GM18870 (cell line): ENCODE results near the gene SND1.

Experiments used
- ATAC-seq: cut with Tn5 transposase; IDR thresholded peaks from one replicate; pipeline ENCODE4 v1.9.1; 2021; ENCODE audit warnings: moderate library complexity; ENCODE audit not compliant: unreplicated experiment

The SND1 gene

DNA sequence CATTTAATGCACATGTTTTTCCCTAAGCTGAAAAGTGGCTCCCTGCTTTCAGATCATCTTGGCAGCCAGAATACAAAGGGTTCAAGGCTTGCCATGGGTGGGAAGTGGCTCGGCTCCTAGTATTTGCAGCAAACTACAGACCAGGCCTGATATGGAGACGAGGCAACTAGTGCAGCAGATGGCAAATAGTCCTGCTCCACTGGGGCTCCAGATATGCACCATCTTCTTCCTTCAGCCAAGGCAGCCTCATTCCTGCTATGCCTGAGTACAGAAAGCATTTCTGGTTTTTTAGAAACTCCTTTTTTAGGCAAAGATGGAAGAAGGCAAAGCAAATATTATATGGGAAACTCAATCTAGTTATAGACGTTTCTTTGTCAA lies 355.3 kb downstream of the SND1 start:
- no peak for ATAC-seq

GRCh38 chr7:128008141-128008540 lies 356.1 kb downstream of the SND1 start:
- no peak for ATAC-seq

- ATAC-seq = no peak
Observed at GRCh38 chr7:128008744-128009143, 356.8 kb downstream of the SND1 start.

GRCh38 chr7:128010391-128011127 lies 358.6 kb downstream of the SND1 start:
- ATAC-seq = no peak

DNA sequence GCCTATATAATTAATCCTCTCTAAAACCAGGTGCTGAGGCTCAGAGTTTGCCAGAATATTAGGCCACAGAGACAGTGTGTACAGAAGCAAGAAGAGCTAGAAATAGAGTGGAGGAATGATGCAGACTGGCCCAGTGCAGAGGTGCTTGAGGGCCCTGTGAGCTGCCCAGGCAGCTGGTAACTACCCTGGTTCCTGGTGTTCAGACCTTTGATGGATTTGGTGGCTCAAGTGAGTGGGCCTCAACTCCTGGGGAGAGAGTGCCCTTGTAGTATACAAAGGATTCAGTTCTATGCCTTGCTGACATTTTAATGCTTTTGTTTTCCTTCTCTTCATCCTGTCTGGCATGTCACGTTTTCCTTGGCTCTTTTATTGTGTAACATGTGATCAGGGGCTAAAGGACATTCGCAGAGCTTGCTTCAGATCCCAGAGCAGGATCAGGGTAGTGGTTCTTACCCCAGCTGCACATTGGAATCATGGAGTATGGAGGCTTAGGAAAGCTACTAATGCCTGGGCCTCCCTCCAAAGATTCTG lies 359.2 kb downstream of the SND1 start:
- ATAC-seq = no peak

GRCh38 chr7:128014811-128015210 lies 362.8 kb downstream of the SND1 start:
- ATAC-seq = no peak

GRCh38 chr7:128017460-128017859 lies 365.5 kb downstream of the SND1 start:
- ATAC-seq = no peak

GRCh38 chr7:128017862-128018845 lies 366.2 kb downstream of the SND1 start:
- no peak for ATAC-seq

DNA sequence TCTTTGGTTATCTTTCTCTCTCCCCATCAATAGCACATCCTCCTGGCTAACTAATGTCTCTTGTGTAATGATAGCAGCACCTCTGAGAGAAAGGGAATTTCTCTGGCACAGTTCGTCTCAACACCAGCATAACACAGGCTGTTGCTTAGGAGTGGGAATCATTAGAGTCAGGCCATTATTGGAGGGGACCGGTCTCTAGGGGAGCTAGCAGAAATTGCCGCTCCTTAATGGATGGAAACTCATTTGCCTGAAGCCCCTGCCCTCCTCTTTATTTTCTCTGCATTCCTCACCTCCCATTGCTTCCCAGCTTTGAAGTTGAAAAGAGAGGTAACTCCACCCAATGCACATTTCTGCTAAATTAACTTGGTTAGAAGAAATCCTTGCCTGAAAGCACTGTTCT lies 367.3 kb downstream of the SND1 start:
- ATAC-seq = no peak

DNA sequence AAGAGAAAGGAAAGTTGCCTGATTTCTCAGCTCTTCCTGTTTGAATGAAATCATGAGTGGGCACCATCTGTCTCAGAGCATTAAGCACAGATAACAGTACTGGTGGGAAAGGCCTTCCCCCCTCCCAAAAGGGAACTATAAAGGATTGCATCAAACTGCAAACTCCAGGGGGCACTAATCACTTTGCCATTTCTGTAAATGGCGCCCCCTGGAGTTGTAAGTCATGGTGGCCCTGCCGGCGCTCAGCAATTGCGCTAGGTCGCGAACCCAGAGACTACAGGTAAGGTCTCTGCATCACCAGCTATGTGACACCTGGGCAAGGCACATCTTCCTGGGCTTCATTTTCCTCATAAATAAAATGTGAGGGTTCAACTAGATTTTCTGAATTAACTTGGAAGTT lies 368.2 kb downstream of the SND1 start:
- no peak for ATAC-seq

- ATAC-seq = no peak
Observed at GRCh38 chr7:128021366-128021765, 369.4 kb downstream of the SND1 start.

DNA sequence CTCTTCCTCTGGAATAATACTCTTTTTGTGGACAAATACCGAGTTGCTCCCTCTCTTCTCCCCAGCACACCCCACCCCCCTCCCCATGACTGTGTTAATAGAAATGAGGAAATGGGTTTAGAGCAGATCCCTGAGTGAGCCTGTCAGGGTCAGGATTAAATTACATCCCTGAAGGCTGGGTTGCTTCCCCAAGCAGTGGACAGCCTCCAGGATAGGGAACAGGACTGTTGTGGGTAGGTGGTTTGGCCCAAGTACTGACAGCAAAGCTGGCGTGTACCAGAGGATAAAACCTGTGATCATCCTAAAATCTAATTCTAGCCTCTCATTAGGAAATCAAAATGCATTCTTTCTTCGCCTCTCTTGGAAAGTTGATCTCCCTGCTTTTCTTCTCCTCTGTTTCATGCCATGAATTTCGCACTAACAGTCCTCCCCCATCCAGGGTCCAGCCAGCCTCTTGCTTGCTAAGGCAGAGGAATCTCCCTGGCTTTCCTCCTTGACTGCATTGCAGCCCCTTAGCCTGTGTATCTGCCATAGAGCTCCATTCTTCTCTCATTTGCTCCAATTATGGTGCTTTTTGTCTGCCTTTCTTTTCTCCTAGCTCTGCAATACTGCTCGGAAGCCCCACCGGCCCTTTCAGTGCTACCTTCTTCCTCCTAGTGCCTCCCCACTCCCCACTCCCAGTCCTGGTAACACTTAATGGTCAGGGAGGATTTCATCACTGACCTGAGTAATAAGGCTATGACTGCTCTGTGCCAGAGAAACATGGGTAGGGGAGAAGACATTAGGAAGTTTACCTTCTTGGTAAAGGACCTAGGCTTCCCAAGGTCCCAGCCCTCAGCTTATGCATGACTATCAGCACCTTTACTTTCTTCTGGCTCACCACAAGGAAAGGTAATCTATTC lies 370.9 kb downstream of the SND1 start:
- ATAC-seq = no peak

DNA sequence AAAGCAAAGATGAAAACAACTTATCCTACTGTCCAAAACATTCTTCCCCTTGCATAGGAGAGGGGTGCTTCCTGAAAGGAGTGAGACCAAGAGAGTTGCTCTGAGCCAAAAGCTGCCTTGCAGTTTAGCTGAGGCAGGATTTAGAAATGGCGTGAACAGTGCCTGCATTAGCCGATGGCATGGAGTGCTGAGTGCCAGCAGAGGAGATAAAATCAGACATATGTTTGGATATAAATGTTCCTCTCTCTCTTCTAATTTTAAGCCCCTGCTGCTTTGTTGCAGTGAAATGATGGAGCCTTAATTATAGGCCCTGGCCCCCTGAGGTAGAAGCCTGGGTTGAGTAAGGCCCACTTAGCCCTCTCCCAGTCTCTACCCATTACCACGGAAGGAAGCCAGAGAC lies 372.2 kb downstream of the SND1 start:
- ATAC-seq = no peak

DNA sequence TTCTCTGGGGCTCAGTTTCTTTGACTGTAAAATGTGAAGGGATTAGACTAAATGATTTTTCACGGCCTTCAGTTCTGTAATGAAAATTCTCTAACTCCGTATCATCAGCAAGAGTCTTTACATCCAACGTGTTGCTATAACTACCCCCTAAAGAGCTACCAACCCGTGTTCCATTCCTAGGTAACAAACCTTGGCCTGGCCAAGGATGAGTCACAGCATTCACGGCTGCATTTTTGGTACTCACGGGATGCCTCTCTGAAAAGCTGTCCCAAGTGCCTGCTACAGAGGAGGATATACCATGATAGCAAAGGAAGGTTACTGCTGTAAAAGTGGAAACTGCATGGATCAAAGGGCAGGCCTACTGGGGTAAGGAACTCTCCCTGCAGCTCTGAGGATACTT lies 373.4 kb downstream of the SND1 start:
- no peak for ATAC-seq

DNA sequence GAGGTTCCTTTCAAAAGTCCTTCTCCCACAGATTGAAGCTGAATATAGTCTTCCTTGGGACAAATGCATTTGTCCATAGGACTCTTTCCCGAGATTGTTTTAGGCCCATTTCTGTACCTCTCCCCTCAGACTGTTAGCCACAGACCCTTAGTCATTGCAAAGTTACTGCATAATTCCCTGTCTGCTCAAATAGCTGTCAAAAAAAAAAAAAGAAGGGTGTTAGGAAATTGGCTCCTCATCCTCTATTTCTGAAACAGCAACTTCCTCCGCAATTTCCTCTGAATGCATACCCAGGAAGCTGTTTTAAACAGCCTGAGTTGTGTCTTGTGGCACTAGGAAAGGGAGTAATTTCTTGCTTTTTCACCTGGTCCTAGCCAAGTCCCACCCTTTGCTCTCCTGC lies 373.8 kb downstream of the SND1 start:
- ATAC-seq = no peak

DNA sequence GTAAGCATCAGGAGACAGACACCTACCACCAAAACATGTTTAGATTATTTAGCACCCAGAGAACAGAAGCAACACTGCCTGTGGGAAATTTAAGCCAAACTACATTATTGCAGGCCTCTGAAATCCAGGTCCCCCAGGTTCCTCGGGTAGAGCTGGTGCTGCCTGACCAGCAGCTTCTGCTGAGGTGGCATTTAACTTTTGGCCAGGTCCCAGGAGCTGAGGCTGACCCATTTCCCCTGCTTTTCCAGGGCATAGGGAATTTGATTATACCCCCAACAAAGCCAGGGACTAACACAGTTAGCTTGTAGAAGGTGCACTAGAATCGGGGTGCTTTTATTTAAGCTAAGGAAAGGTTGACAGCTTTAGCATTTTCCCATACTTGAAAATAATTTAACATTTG lies 374.6 kb downstream of the SND1 start:
- ATAC-seq = no peak

- ATAC-seq = no peak
Observed at GRCh38 chr7:128027485-128027980, 375.5 kb downstream of the SND1 start.

DNA sequence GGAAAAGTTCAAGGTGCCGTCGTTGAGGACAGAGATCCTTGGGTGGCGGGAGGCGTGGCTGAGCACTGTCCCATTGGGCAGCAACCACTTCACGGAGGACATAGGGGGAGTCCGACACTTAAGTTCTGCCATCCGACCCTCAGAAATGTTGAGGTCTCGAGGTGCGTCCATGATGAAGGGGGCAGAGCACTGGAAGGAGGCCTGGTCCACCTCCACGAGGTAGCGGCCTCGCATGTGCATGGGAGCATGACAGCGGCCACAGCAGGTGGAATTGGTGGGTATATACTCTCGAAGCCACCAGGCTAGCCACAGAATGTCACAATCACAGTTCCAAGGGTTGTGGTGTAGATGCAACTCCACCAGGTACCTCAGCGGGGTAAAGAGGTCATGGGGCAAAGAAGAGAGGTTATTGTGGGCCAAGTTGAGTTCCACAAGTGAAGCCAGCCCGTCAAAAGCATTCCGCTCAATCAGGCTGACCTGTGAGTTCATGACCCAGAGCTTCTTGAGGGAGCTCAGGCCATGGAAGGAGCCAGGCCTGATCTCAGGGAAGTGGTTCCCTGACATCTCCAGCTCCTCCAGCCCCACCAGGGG lies 377.5 kb downstream of the SND1 start:
- ATAC-seq = no peak

GRCh38 chr7:128030263-128030653 lies 378.3 kb downstream of the SND1 start:
- no peak for ATAC-seq
